GM18858 (cell line): Measurements from ENCODE around the gene FGGY.

Source experiments
- ATAC-seq: cut with Tn5 transposase; IDR thresholded peaks from one replicate; pipeline ENCODE4 v1.9.1; 2021; ENCODE audit not compliant: unreplicated experiment

Gene FGGY

DNA sequence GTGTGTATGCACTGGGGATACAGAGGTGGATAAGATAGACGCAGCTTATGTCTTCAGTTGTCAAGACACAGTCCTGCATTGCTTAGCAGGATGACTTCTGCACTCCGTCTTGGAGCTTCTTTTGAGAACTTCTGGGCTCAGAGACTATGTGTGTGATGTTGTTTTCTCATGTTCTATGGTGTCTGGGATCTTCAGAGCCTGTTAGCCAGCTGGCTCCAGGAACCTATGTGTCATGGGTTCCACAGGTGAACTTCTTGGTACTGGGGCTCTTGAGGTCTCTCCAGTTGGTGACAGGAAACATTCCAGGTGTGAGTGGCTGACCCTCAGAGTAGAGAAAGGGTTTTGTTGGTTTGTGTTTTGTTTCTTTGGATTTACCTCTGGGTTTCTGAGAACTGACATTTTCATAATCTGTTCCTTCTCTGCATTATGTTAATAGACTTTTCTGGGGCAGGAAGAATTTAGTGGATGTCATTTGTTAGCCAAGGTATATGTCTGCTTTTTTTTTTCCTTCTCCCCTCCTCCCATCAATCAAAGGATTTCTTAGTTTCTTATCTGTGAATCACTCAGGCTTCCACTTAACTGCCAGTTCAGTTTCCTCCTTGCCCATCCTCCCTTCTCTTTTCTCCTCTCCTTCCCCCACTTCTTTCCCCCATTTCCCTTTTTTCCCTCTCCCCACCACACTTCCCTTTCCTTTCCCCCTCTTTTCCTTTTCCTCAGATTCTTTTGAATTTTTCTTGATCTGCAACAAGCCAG, 18.1 kb downstream of the FGGY start:
- ATAC-seq, result no peak

DNA sequence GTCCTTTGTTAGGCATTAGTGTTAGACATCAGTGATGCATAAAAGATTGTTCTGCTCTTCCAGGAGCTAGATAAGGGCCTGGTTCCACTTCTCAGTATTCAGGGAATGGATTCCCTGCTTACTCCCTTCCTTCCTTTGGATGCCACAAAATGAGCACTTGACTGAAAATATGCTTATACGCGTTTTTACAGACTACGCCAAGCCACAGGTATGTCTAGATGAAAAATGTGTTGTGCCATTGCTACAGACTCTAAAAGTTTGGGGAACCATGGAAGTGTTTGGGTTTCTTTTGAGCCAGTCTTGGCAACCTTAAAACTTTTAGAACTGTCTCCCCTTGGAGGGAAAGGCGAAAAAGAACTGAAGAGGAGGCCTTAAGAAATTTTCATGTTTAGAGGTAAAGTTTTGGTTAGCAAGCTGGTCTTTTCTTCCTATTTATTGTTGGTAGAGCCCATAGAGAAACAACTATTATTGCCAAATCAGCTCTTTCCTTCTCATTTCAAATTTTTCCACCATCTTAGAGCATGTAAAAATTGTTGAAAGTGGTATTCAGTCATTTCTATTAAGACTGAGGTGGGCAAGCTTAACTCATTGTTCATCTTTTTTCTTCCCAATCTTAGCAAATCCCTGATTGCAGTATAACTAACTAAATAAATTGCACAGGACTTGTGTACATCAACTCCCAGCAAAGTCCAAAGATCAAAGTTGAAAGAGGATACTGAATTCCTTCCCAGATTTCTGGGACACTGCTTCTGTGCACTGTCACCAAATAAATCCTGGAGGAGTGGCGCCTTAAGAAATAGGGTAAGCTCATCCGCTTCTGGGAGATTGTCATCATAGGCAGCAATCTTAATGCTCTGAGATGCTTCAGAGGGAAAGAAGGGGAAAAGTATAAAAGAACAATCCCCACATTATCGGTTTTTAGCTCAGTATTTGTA, 18.9 kb downstream of the FGGY start:
- no peak for ATAC-seq

GRCh38 chr1:59316497-59317128, 19.7 kb downstream of the FGGY start:
- ATAC-seq, result no peak

GRCh38 chr1:59317343-59317742, 20.4 kb downstream of the FGGY start:
- no peak for ATAC-seq

DNA sequence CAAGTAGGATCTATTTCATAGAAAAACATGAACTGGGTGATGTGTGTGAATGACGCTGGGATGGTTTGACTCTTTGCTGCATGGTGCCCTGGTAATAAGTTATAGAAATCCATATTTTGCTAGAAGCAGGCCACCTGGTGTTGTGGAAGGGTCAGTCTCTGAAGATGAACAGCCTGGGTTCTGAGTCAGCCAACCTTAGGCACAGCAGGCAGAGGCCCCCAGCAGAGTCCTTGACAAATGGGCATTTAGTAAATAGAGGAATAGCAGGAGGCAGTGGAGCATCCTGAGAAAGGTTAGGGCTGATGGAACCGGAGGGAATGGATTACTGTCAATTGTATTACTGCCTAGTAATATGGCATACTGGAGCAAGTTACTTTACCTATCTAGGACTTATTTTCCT, 20.9 kb downstream of the FGGY start:
- no peak for ATAC-seq

- no peak for ATAC-seq
Observed at GRCh38 chr1:59318271-59318860, 21.5 kb downstream of the FGGY start.

DNA sequence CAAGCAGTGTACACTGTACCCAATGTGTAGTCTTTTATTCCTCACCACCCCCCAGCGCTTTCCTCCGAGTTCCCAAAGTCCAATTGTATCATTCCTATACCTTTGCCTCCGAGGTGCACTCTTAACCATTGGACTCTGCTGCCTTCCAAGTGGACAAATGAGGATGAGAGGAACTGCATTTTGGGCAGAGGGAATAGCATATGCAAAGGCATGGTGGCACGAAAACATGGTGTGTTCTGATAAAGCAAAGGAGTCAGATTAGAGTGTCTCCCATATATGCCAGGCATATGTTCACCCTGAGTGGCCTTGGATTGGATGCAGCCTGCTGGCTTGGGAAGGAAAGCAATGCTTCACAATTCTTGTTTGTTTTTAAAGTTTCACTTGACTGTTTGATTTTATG, 25.5 kb downstream of the FGGY start:
- no peak for ATAC-seq

GRCh38 chr1:59322814-59323213, 25.9 kb downstream of the FGGY start:
- ATAC-seq, result no peak

DNA sequence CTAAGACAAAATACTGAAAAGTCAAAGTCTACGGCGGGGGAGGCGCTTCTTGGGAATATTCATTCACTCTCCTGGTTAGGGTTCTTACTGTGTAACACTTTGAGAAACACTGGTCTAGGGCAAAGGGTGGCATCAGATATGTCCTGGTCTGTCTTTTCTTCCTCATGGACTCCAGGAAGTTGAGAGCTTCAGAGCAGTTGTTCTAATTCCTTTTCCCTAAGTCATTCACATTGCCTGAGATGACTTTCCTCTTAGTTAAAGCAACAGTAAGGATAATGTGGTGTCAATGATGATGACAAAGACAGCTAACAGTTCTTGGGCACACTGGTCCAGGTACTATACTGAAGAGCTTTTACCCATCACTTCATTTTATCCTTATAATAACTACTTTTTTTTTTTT, 27.0 kb downstream of the FGGY start:
- no peak for ATAC-seq

DNA sequence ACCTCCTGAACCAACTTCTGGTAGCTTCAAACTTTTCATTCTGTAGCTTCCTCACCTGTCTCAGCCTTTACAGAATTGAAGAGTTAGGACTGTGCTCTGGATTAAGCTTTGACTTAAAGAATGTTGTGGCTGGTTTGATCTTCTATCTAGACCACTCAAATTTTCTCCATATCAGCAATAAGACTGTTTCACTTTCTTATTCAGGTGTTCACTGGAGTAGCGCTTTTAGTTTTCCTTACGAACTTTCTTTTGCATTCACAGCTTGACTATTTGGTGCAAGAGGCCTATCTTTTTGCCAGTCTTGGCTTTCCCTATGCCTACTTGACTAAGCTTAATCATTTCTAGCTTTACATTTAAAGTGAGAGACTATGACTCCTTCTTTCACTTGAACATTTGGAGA, 31.5 kb downstream of the FGGY start:
- ATAC-seq, result no peak

GRCh38 chr1:59329412-59330053, 32.6 kb downstream of the FGGY start:
- ATAC-seq, result no peak

DNA sequence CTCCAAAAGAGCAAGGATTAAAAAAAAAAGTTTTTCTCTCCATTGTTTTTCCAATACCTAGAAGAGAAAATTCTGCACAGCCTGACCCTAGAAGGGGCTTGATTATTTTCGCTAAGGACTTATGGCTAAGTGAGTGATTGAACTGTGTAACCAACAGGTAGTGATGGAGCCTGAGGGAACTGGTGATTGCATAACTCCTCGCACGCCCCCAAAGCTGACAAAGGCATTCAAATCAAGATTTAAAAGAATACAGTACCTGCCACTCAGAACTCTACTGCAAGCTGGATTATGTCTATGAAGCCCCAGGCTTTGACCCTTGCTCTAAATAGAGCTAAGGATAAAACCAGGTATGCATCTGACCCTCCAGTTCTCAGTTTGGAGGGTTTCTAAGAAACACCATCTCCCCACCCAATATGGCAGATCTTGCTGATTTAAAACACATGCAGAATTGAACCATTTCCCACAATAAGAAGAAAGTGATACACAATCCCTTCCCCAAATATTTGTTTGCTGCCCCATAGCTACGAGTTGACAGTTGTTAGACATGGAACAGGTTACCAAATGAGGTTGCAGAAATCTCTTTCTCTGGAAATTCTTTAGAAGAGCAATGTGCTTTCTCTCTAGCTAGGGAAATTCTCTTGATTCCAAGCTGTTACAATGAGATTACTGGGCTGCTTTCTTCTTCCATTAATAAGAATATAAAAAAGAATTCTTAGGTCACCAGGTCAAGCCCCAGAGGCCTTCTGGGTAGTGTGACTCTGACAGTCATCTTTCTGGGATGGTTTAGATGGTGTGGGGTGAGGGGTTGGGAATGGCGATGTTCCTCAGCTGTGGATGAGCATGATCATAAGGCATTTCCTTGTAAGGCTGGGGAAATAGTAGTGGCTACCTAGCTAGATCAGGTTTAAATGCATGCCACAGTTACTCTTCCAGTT, 35.1 kb downstream of the FGGY start:
- ATAC-seq, result no peak

DNA sequence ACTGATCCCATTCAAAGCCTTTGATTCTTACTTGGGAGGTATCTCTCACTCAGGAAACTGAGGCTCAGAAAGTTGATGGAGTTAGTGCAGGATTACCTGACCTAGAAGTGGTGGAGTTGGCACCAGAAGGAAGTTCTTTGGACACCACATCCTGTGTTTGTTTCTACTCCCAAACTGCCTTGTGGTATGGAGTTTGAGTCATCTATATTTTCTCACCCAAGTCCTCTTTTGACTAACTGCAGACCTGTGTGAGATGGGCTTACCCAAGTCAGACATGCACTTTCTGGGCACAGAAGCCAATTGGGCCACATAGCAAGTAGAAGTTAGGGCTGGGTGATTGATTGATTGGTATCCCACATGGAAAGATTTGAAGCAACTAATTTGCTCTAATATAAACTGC, 36.1 kb downstream of the FGGY start:
- no peak for ATAC-seq

- no peak for ATAC-seq
Observed at GRCh38 chr1:59333626-59334277, 36.9 kb downstream of the FGGY start.

DNA sequence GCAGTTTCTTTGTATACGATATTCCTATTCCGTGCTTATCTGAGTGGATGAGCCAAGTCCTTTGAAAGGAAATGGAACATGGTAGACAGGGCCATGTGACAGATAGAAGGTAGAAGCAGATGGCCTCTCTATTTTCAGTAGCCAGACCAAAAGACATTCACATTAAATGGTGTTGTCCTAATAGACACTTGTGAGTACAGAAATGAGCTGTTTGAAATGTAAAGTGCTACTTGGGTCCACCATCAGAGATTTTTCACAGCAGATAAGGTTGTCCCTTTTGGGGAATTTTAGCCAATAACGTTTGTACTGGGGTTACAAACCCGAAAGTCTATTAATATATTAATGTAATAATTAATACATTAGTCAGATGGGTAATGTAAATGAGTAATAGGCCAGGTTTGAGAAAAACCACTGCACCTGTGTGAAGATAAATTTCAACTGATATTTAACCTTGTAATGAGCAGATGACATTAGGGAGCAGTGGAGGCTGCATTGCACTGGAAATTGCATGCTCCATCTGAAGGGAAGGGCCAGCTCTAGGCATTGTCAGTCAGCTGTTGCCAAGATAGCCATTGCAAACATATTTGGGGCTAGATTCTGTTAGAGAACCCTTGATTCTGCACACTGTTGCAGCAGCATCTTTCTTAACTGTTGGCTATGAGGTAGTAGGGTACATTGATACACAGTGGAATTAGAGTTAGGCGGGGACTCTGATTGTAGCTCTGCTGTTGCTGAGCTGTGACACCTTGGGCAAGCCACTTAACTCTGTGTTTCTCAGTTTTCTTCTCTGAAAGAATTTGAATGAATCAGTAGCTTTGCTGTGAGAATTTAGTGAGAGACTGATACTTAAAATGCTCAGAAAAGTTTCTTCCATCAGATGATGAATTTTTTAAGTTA, 43.8 kb downstream of the FGGY start:
- ATAC-seq, result no peak

- no peak for ATAC-seq
Observed at GRCh38 chr1:59342801-59343575, 46.1 kb downstream of the FGGY start.

DNA sequence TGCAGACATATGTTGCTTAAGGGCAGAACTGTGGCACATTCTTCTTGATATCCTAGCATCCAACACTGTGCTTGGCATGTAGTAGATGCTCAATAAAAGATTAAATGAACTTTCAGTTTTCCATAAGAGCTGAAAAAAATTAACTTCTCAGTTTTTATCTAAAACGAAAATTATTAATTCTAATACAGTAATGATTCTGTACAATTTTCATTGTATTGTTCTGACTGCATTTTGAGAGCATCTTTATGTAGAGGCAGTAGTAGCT, 46.6 kb downstream of the FGGY start:
- ATAC-seq, result no peak

DNA sequence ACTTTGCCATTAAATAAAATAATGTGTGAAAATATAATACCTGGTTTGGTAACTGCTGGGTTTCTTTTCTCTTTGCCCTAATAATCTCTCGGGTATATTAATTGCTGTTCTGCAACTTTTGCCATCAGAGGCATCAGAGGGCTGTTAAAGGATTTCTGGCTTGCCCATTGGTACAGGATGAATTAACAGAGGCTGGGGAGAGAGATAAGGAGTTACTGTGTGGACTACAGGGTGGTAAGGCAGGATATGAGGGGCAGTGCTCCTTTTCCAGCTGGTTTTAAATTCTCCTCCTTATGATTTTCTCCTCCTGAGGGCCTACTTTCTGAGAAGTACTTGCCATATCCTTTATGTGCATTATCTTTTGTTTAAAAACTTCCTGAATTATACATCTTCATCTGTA, 48.3 kb downstream of the FGGY start:
- ATAC-seq, result no peak
